ENCODE measurements around the gene THTPA.
"Not testable (repeated sequence)": the region's sequence is repeated elsewhere in the genome, so short reads cannot be mapped to it uniquely, and the experiment has no call there.

THTPA gene

GRCh38 chr14:23536494-23536893 lies 19.6 kb upstream of the THTPA start:
- DNase-seq: no peak
- Mint-ChIP-seq H3K27me3 (ENCODE audit: low read depth, poor library complexity) (peaks cover 32% of the 10 kb centered on the region), H3K9me3 (no peaks in the 10 kb centered on the region), H3K27ac (no peak overlapping the region), H3K4me3 (no peak overlapping the region), H3K36me3 (ENCODE audit: low read depth) (peaks cover 38% of the 10 kb centered on the region), H3K4me1 (peaks cover 46% of the 10 kb centered on the region)
- TF ChIP-seq CTCF (IDR thresholded peaks at IDR 0.05): no peak

- Mint-ChIP-seq H3K36me3 (ENCODE audit: low read depth) (peaks cover 42% of the 10 kb centered on the region), H3K4me1 (peaks cover 49% of the 10 kb centered on the region), H3K27me3 (ENCODE audit: low read depth, poor library complexity) (peaks cover 36% of the 10 kb centered on the region), H3K27ac (peak overlapping the region; percentile 52)
- not testable (repeated sequence) for H3K9me3 Mint-ChIP-seq, DNase-seq, H3K4me3 Mint-ChIP-seq
Measured at GRCh38 chr14:23536906-23537305, 19.2 kb upstream of the THTPA start.

GRCh38 chr14:23537351-23538049 lies 18.6 kb upstream of the THTPA start:
- peak overlapping the region; percentile 72 for H3K4me3 Mint-ChIP-seq

GRCh38 chr14:23538050-23538718 lies 17.9 kb upstream of the THTPA start:
- H3K4me1 Mint-ChIP-seq: peaks cover 56% of the 10 kb centered on the region
- H3K4me3 Mint-ChIP-seq: peak overlapping the region; percentile 72
- no peaks in the 10 kb centered on the region for H3K9me3 Mint-ChIP-seq
- H3K27ac Mint-ChIP-seq: peak overlapping the region; percentile 96
- H3K27me3 Mint-ChIP-seq (ENCODE audit: low read depth, poor library complexity): peaks cover 36% of the 10 kb centered on the region
- no peak for TF ChIP-seq CTCF (IDR thresholded peaks at IDR 0.05)
- no peak for DNase-seq
- peaks cover 37% of the 10 kb centered on the region for H3K36me3 Mint-ChIP-seq (ENCODE audit: low read depth)

More at GRCh38 chr14:23537351-23538049, 18.6 kb upstream of the THTPA start:
- H3K36me3 Mint-ChIP-seq (ENCODE audit: low read depth): peaks cover 41% of the 10 kb centered on the region
- H3K27ac Mint-ChIP-seq: peak overlapping the region; percentile 96
- peaks cover 54% of the 10 kb centered on the region for H3K4me1 Mint-ChIP-seq
- DNase-seq: no peak
- TF ChIP-seq CTCF (IDR thresholded peaks at IDR 0.05): no peak
- H3K27me3 Mint-ChIP-seq (ENCODE audit: low read depth, poor library complexity): peaks cover 34% of the 10 kb centered on the region
- no peaks in the 10 kb centered on the region for H3K9me3 Mint-ChIP-seq

GRCh38 chr14:23538785-23539184 lies 17.3 kb upstream of the THTPA start:
- peak overlapping the region; percentile 96 for H3K27ac Mint-ChIP-seq
- H3K27me3 Mint-ChIP-seq (ENCODE audit: low read depth, poor library complexity): peaks cover 36% of the 10 kb centered on the region
- peak; percentile 66 for DNase-seq
- H3K4me1 Mint-ChIP-seq: peaks cover 60% of the 10 kb centered on the region
- TF ChIP-seq CTCF (IDR thresholded peaks at IDR 0.05): no peak
- no peaks in the 10 kb centered on the region for H3K9me3 Mint-ChIP-seq
- H3K36me3 Mint-ChIP-seq (ENCODE audit: low read depth): peaks cover 36% of the 10 kb centered on the region
- peak overlapping the region; percentile 72 for H3K4me3 Mint-ChIP-seq

GRCh38 chr14:23539248-23540140 lies 16.6 kb upstream of the THTPA start:
- H3K4me1 Mint-ChIP-seq: peaks cover 60% of the 10 kb centered on the region
- peaks cover 34% of the 10 kb centered on the region for H3K27me3 Mint-ChIP-seq (ENCODE audit: low read depth, poor library complexity)
- no peaks in the 10 kb centered on the region for H3K9me3 Mint-ChIP-seq
- H3K27ac Mint-ChIP-seq: peak overlapping the region; percentile 96
- peak; percentile 71 for DNase-seq
- H3K4me3 Mint-ChIP-seq: peak overlapping the region; percentile 72
- TF ChIP-seq CTCF (IDR thresholded peaks at IDR 0.05): peak; percentile 82
- H3K36me3 Mint-ChIP-seq (ENCODE audit: low read depth): peaks cover 30% of the 10 kb centered on the region

All from nephron progenitor cell (in vitro differentiated cells).